Measurements from ENCODE around the gene LOXHD1. TPM values are rescaled to one million over a fixed set of nuclear protein-coding genes. Genes with fewer than 3 reads are reported as not detected.

The LOXHD1 gene
- total RNA-seq, 1 donor from 2014 or later, result not detected

GRCh38 chr18:46632401-46633071 is 24.5 kb downstream of the LOXHD1 start:
- H3K9me3 Mint-ChIP-seq, result peaks cover 6% of the 10 kb centered on the region
- peaks cover 9% of the 10 kb centered on the region for H3K27me3 Mint-ChIP-seq (ENCODE audit: low read depth)
- TF ChIP-seq CTCF (conservative IDR thresholded peaks at IDR 0.05), result no peak
- H3K36me3 Mint-ChIP-seq (ENCODE audit: low read depth), result no peaks in the 10 kb centered on the region
- H3K27ac Mint-ChIP-seq (ENCODE audit: unreplicated experiment), result no peak overlapping the region
- no peak overlapping the region for H3K4me3 Mint-ChIP-seq
- no peak for DNase-seq (ENCODE audit: low read depth, low spot score)
- no peaks in the 10 kb centered on the region for H3K4me1 Mint-ChIP-seq

GRCh38 chr18:46630991-46631390 is 26.0 kb downstream of the LOXHD1 start:
- no peaks in the 10 kb centered on the region for H3K36me3 Mint-ChIP-seq (ENCODE audit: low read depth)
- H3K27me3 Mint-ChIP-seq (ENCODE audit: low read depth), result peaks cover 17% of the 10 kb centered on the region
- no peaks in the 10 kb centered on the region for H3K4me1 Mint-ChIP-seq
- DNase-seq (ENCODE audit: low read depth, low spot score), result no peak
- no peak for TF ChIP-seq CTCF (conservative IDR thresholded peaks at IDR 0.05)
- peak overlapping the region; percentile 24 for H3K27ac Mint-ChIP-seq (ENCODE audit: unreplicated experiment)
- H3K4me3 Mint-ChIP-seq, result no peak overlapping the region
- H3K9me3 Mint-ChIP-seq, result peaks cover 6% of the 10 kb centered on the region

- H3K9me3 Mint-ChIP-seq, result peaks cover 6% of the 10 kb centered on the region
- H3K4me3 Mint-ChIP-seq, result no peak overlapping the region
- no peaks in the 10 kb centered on the region for H3K36me3 Mint-ChIP-seq (ENCODE audit: low read depth)
- no peak for TF ChIP-seq CTCF (conservative IDR thresholded peaks at IDR 0.05)
- H3K27me3 Mint-ChIP-seq (ENCODE audit: low read depth), result peaks cover 20% of the 10 kb centered on the region
- no peaks in the 10 kb centered on the region for H3K4me1 Mint-ChIP-seq
- H3K27ac Mint-ChIP-seq (ENCODE audit: unreplicated experiment), result no peak overlapping the region
- DNase-seq (ENCODE audit: low read depth, low spot score), result no peak
These were observed 26.9 kb downstream of the LOXHD1 start for GRCh38 chr18:46630160-46630559.

- peaks cover 6% of the 10 kb centered on the region for H3K9me3 Mint-ChIP-seq
- H3K4me3 Mint-ChIP-seq, result no peak overlapping the region
- peaks cover 24% of the 10 kb centered on the region for H3K27me3 Mint-ChIP-seq (ENCODE audit: low read depth)
- no peak overlapping the region for H3K27ac Mint-ChIP-seq (ENCODE audit: unreplicated experiment)
- H3K4me1 Mint-ChIP-seq, result no peaks in the 10 kb centered on the region
- DNase-seq (ENCODE audit: low read depth, low spot score), result no peak
- H3K36me3 Mint-ChIP-seq (ENCODE audit: low read depth), result no peaks in the 10 kb centered on the region
- TF ChIP-seq CTCF (conservative IDR thresholded peaks at IDR 0.05), result no peak
These were observed 27.7 kb downstream of the LOXHD1 start for GRCh38 chr18:46629361-46629760.

GRCh38 chr18:46628206-46628605 is 28.8 kb downstream of the LOXHD1 start:
- Mint-ChIP-seq H3K36me3 (ENCODE audit: low read depth) (no peaks in the 10 kb centered on the region), H3K9me3 (peaks cover 3% of the 10 kb centered on the region), H3K27me3 (ENCODE audit: low read depth) (peaks cover 24% of the 10 kb centered on the region), H3K4me1 (peaks cover under 1% of the 10 kb centered on the region), H3K4me3 (no peak overlapping the region), H3K27ac (ENCODE audit: unreplicated experiment) (no peak overlapping the region)
- no peak for DNase-seq (ENCODE audit: low read depth, low spot score)
- no peak for TF ChIP-seq CTCF (conservative IDR thresholded peaks at IDR 0.05)

All from neural crest cell (in vitro differentiated cells).